LHCN-M2 (cell line): ENCODE measurements around the gene TEKTIP1. TPM values are rescaled to one million over a fixed set of nuclear protein-coding genes. Genes with fewer than 3 reads are reported as not detected.
A peak's percentile ranks its signal among the peaks of the same experiment; 100 is the strongest.

Source experiments
- DNase-seq: peaks from one replicate; pipeline ENCODE4 v3.0.0-alpha.2; 2012; ENCODE audit warnings: low read depth
- polyA plus RNA-seq: library from polyadenylated mRNA; unstranded; fragments of >200 nt; gene quantifications from one replicate; pipeline ENCODE4 v1.2.1, GENCODE V29; 2012; ENCODE audit warnings: missing spikeins
- total RNA-seq: library from RNA; depleted of rRNA; stranded (reverse); fragments of >200 nt; gene quantifications from 2 replicates; pipeline ENCODE4 v1.2.3, GENCODE V29; 2014; rRNA removed

Gene TEKTIP1
- not detected in 2 replicates for total RNA-seq
- 1.1 TPM for polyA plus RNA-seq

DNA sequence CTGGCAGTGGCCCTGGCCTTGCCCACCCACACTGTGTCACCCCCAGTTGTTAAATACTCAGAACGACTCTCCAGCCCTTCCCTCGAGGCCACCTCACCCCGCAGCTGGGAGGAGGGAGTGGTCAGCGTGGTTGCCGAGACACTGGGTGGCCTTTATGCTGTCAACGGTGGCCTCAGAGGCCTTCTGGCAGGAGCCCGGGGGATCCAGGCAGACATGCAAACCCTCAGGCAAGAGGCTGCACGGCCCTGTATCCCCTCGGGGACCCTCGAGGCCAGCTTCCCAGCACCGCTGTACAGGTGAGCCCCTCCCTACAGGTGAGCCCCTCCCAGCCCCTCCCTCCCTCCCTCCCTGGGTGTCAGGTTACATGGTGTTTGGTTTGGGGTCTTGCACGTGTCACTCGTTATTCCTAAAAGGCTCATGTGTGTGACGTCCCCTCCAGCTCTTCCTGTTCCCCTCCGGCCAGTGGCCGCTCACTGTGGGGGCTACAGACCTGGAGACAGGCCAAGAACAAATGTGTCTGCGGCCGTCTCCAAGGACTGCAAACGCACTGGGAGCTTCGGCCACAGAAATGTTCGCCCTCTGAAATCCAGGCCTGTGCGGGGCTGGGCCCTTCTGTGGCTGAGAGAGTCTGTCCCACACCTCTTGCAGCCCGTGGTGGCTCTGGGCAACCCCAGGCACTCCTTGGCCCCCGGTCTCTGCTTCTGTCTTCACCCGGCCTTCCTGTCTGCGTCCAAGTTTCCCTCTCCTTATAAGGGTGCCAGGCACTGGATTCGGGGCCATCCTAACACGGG, at the start of gene TEKTIP1:
Gene TEKTIP1 (plus strand): TSS at position 210 of the 791 bp plus-strand sequence. CDS start 4 bp downstream, at position 214.
- no peak for DNase-seq

DNA sequence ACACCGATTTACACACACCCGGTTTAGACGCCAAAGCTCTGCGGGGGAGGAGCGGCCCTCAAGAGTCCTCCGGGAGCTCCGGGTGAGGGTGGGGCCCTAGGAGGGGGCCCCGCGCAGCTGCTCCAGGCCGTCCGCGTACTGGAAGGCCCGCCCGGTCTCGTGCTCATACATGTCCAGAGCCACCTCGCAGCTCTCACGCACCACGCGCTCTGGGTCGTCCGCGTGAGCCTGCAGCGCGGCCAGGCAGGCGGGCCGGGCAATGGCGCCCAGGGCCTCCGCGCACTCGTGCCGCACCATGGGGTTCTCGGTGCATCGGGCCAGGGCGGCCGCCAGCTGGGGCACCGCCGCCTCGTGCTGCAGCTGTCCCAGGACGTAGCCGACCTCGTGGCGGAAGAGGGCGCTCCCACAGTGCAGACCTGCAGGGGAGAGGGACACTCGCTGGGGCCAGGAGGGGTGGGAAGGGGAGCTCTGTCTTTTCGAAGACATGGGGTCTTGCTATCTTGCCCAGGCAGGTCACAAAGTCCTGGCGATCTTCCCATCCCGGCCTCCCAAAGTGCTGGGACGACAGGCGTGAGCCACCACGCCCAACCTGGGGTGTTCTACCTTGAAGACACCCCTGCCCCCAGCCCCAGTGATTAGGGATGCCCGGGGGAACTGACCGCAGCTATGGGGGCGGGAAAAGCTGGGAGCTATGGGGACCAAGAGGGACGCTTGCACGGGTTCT, 47.4 kb upstream of the TEKTIP1 start:
- no peak for DNase-seq

DNA sequence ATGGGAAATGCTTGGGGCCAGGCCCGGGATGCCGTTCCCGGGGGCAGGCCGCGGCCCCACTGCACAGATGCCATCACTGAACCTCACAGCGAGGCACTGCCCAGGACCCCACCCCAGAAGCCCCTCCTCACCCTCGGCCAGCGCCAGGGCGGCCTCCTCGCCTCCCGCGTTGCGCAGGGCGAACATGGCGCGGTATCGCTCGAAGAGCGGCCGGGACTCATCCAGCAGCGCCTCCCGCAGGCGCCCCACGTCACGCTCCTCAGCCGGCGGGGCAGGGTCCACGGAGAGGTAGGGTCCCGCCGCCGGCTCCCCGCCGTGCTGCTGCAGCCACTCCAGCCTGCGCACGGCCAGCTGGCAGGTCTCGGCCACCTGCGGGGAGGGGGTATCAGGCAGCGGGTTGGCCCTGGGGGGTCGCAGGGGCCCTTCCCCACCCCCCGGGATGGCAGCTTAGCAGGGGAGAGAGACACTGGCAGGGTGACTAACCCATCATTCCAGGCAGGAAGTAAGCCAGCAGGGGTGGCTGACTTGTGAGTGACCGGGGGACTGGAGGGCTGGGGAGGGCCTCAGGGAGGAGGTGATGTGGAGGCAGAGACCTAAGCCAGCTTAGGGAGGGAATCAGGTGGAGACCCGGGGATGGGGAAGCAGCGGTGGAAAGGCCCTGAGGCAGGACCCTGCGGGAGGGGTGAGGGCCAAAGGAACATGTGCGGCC, 46.7 kb upstream of the TEKTIP1 start:
- DNase-seq, result no peak

DNA sequence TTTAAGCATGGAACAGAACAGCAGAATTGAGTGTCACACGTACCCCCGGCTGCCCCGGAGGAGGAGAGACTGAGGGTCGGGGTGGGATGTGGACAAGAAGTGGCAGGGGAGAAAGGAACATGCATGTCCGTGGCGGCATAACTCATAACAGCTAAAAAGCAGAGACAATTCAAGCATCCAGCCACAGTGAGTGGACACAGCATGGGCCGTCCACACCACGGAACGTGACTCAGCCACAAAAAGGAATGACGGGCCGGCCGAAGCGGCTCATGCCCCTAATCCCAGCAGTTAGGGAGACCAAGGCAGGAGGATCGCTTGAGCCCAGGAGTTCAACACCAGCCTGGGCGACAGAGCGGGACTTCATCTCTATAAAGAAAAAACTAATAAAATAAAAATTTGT, 46.1 kb upstream of the TEKTIP1 start:
- no peak for DNase-seq

DNA sequence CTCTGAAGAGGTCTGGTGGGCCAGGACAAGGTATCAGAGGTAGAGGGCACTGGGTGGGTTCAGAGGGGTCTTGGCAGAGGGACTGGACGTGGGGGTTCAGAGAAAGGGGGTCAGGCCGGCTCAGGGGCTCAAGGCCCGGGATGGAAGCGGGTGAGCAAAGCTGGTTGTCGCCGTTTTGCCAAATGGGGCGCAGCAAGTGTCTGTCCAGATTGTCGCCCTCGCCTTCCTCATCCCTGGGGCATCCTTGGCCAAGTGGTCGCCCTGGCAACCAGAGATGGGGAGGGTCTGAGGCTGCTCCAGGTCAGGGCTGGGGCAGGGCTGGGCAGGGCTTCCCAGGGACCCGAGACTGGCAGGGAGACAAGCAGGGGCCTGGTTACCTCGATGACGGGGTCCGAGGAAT, 45.3 kb upstream of the TEKTIP1 start:
- DNase-seq, result no peak

DNA sequence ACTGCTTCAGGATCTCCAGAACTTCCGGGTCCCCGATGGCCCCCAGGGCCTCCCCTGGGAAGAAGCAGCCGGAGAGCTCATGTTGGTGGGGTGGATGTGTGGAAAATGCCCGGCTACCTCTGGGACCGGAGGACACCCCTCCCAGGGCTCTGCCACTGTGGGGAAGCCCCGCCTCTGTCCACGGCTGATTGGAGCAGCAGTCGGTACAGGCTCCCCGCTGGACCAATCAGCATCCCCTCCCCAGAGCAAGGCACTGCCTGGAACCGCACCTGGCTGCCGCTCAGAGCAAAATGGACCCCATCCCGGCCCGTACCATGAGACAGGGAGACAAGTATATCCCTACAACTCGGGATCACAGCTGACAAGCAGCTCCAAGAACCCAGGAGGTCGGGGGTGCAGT, 44.9 kb upstream of the TEKTIP1 start:
- no peak for DNase-seq

DNA sequence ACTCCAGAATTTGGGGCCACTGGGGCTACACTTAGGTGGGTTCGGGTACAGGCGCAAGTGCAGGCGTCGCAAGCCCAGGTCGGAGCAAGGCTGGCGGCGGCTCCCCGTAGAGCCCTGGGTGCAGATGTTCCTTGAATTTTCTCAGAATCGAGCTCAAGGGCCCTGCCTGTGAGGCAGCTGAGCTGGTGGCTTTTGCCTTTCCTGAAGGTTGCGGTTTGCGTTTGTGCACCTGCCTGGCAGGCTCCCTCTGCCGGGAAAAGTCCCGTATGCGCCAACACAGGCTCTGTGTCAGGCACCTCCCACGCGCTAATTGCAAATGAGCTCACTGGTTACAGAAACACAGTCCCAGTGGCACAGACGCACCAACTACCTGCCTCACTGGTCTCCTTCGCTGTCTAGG, 44.4 kb upstream of the TEKTIP1 start:
- DNase-seq, result no peak

DNA sequence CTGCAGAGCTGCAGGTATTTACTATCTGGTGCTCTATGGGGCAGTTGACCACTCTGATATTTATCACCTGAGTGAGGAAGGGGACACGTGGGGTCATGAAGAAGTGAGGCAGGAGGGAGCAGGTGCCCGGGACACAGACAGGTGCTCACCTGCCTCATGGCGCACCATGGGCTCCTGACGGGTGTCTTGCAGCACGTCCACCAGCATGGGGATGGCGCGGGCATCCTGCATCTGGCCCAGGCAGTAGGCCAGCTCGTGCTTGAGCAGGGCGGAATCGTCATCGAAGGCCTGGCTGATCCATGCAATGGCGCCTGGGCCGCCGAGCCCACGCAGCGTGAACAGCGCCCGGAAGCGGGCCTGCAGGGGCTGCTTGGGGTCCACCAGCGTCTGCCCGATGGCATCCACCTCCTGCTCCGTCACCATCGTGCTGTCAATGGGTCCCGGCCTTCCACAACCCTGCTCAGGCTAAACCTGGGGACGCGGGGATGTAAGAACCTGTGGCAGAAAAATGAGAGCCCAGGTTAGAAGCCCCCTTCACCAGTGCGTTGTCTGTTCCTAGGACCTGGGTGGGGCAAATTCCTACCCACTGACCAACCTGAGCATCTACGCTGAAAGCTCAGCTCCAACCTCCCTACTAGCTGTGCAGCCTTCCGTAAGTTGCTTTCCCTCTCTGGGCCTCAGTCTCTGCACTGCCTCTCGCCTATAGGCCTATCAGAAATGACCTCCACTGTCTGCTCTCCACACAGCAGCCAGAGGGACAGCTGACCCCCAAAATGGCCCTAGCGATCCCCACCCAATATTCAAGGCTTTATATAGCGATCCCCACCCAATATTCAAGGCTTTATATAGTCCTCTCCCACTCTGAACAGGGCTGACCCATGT, 42.3 kb upstream of the TEKTIP1 start:
- no peak for DNase-seq

DNA sequence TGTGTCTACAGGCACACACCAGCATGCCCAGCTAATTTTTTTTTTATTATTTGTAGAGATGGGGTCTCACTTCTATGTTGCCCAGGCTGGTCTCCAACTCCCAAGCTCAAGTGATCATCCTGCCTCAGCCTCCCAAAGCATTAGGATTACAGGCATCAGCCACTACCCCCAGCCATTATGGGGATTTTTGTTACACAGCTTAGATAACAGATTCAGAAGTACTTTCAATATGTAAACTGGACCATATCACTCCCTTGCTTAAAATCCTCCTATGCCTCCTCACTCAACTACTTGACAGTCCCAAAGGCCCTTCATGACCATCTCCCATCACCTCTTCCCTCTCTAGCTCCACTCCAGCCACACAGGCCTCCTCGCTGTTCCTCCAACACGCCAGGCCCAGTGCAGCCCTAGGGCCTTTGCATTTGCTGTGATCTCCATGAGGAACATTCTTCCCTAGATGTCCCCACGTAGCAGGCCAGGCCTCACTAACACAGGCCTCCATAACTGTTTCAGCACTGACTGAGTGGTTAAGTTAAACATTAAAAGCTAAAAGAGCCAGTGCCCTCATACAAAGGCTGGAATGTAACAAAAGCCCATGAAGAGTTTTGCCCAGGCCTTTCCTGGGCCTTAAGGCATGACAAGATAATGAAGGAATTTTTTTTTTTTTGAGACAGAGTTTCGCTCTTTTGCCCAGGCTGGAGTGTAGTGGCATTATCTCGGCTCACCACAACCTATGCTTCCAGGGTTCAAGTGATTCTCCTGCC, 41.0 kb upstream of the TEKTIP1 start:
- DNase-seq, result no peak

DNA sequence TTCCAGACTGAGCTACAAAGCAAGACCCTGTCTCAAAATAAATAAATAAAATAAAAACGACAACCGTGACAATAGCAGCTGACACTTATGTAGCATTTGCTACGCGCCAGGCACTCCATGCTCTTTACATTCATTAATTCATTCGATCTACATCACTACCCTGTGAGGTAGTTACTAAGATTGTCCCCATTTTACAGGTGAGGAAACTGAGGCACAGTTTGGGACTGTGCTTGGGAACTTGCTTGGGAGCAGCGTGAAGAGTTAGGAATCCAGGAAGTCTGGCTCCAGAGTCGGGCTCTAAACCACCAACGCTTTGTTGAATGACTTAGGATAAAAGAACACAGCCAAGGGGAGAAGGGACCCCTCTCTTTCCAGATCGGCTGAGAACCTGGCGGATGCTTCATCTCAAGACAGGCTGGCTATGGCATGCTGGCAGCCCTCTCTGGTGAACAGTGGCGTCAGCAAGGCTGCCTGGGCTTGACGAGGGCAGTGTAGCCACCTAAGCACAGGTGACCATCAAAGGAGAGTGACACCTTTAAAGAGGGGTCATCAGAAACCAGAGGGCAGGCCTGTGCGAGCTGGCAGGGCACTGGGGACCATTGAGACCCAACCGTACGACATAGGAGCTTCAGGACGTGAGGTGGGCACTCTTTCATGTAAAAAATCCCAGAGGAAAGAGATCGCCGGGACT, 39.1 kb upstream of the TEKTIP1 start:
- no peak for DNase-seq

DNA sequence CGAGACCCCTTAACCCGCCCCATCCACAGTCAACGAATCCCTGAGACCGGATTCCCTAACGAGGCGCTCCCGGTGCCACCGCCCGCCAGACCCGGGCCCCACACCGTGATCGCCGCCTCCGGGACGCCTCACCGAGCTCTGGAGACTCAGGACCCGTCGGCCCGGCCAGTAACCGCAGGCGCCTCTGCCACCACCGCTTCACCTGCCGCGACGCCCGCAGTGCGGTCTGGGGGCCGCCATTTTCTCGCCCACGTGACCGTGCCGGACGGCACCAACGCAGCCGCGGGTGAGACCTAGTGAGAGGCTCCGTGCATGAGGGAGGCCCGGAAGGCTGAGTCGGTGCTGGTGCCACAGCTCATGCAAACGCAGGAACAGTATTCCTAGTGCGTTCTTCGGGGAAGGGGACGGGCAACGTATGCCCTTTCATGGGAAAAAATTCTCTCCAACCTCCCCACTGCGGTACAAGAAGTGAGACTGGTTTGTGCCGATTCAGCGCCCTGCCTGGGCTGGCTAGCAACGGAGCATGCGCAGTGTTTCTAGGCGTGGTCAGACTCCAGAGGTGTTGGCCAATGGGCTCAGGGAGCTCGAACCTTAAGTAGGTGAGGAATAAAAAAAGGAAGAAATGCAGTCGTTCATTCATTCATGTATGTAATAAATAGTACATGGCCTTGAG, 38.4 kb upstream of the TEKTIP1 start, which contains the start of gene DOHH:
Gene DOHH (minus strand): TSS at position 246 of the 673 bp plus-strand sequence. CDS start 3,860 bp downstream, outside the sequence.
- DNase-seq, result peak; percentile 94

DNA sequence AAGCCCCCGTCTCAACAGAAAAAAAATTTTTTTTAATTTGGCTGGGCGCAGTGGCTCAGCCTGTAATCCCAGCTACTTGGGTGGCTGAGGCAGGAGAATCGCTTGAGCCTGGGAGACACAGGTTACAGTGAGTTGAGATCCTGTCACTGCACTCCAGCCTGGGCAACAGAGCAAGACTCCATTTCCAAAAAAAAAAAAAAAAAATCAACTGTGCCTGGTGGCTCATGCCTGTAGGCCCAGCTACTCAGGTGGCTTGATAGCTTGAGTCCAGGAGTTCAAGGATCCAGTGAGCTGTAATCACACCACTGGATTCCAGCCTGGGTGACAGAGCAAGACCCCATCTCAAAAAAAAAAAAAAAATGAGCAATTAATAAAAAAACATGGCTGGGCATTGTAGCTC, 37.2 kb upstream of the TEKTIP1 start:
- DNase-seq, result no peak

DNA sequence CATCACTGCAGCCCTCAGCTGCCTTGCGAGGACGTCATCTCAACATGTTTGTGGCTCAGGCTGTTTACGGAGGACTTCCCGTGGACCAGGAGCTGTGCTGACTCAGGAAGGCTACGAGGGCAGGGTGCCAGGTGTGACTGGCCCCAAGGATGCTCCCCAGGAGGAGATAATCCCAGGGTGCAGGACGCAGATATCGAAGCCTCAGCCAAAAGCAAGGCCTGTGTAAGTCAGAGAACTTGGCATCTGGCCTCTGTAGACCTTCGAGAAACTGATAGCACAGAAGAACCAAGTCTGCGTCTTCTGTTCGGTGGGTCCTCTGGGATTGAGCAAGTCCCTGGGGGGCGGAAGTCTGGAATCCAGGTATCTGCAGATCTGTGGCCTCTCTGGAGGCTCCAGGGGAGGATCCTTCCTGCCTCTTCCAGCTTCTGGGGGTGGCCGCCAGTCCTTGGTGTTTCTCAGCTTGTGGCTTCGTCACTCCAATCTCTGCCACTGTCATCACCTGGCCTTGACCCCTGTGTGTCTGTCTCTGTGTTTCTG, 35.9 kb upstream of the TEKTIP1 start:
- no peak for DNase-seq

DNA sequence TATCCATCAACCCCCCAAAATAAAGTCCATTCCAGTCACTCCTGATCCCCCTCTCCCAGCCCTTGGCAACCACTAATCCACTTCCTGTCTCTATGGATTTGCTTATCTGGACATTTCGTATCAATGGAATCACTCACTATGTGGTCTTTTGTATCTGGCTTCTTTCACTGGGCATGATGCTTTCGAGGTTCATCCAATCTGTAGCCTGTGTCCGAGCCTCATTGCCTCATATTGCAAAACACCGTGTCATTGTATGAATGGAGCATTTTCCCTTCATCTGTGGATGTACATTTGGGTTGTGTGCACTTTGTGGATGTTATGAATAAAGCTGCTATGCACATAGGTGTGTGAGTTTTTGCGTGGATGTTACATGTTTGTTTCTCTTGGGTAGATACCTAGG, 34.2 kb upstream of the TEKTIP1 start:
- DNase-seq, result no peak

DNA sequence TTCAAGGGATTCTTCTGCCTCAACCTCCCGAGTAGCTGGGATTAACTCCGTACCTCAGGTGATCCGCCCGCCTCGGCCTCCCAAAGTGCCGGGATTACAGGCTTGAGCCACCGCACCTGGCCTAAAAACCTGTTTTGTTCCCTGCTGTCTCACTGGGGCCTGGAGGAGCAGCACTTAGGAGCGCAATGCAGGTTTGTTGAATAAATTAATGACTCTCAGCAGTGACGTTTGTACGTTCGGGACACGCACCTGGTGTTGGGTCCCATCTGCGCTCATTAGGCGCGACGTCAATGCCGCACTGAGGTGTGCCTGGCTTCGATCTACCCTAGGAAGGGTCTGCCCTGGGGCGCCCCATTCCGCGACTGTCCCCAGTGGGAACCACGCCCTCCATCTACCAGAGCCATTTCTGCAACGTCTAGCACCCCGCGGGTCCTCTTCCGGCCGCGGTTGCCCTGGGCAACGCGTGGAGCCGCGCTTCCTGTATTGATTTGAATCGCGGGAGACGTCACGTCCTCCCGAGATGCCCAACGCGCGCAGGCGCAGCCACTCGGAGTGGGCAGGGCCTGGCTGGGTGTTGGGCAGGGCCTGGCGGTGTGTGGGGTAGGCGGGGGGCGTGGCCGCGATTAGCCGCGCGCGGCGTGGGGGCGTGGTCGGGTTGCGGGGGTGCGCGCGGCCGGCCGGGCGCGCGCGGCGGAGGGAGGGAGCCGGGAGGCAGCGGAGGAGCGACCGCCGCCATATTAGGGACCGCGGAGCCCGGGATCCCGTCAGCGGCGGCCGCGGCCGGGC, 33.2 kb upstream of the TEKTIP1 start, which contains the start of gene FZR1:
Gene FZR1 (plus strand): TSS at position 714 of the 786 bp plus-strand sequence. CDS start 16,679 bp downstream, outside the sequence.
- peak; percentile 98 for DNase-seq

DNA sequence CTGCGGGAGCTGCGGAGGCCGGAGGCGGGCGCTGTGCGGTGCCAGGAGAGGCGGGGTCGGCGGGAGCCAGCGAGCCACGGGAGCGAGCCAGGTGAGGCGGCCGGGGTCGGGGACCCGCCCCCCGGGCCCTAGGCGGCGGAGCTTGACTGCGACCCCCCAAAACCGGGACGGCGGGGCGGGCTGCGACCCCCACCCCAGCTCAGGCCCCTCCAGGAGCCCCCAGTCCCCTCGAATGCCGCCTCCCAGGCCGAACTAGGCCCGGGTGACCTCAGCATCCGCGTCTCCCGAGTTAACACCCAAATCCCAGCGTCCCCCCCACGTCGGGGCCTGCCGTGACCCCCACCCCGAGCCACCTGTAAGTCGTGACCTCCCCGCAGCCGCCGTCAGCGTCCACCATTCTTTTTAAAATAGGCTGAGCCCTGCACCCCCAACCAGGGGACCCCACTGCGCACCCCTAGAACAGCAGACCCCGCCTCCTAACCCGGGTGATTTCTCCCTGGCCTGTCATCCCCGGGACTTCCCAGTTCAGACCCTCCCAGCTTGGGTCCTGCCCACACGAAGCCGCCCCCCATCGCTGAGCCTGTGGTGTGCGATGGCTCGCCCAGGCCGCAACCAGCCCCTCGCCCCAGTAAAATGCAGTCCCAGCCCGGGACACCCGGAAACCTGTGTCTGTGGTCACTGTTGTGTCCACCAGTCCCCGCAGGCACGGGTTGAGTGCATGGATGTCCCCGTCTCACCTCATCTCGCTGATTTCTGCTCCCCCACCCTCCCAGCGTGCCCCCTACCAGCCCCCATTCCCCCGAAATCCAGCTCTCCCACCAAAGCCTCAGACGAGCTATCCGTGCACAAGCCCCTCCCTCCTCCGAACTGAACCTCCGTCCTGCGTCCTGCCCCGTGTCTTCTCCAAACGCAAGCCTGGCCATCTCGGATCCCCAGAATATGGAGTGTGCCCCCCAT, 32.3 kb upstream of the TEKTIP1 start:
- peak; percentile 18 for DNase-seq
